GM21515 (cell line): ENCODE measurements around the gene PRM3.

Experiments used
- ATAC-seq: cut with Tn5 transposase; IDR thresholded peaks from one replicate; pipeline ENCODE4 v1.9.1; 2021; ENCODE audit not compliant: unreplicated experiment

The PRM3 gene

GRCh38 chr16:11259655-11260595 lies 13.5 kb downstream of the PRM3 start:
- no peak for ATAC-seq

GRCh38 chr16:11258553-11259492 lies 14.6 kb downstream of the PRM3 start:
- no peak for ATAC-seq

- no peak for ATAC-seq
Measured at GRCh38 chr16:11257131-11257938, 16.1 kb downstream of the PRM3 start.

- ATAC-seq, result no peak
Measured at GRCh38 chr16:11256661-11257130, 16.7 kb downstream of the PRM3 start.

GRCh38 chr16:11255737-11256660 lies 17.4 kb downstream of the PRM3 start, which contains the start of gene SOCS1:
Gene SOCS1, minus strand, starts transcription at chr16:11256204. Its CDS starts 726 bp downstream, at chr16:11255478.
- peak; percentile 49 for ATAC-seq

- ATAC-seq, result peak; percentile 13
Measured at GRCh38 chr16:11254913-11255736, 18.3 kb downstream of the PRM3 start.

GRCh38 chr16:11253995-11254912 lies 19.2 kb downstream of the PRM3 start:
- no peak for ATAC-seq

GRCh38 chr16:11253009-11253994 lies 20.1 kb downstream of the PRM3 start:
- no peak for ATAC-seq

- ATAC-seq, result no peak
Measured at GRCh38 chr16:11252482-11252931, 20.9 kb downstream of the PRM3 start.

- no peak for ATAC-seq
Measured at GRCh38 chr16:11251525-11252481, 21.6 kb downstream of the PRM3 start.

GRCh38 chr16:11250786-11251524 lies 22.5 kb downstream of the PRM3 start:
- no peak for ATAC-seq

- ATAC-seq, result no peak
Measured at GRCh38 chr16:11250091-11250785, 23.2 kb downstream of the PRM3 start.

GRCh38 chr16:11249233-11250061 lies 24.0 kb downstream of the PRM3 start:
- ATAC-seq, result no peak
